ENCODE results near the gene CTRL. TPM values are rescaled to one million over a fixed set of nuclear protein-coding genes. Genes with fewer than 3 reads are reported as not detected.

Gene CTRL
- total RNA-seq, 4 donors from 2014 or later, result 2.4 to 5.3 (median 3.8) TPM

GRCh38 chr16:67949645-67950044 lies 18.0 kb upstream of the CTRL start:
- Histone ChIP-seq H3K27ac (no peak overlapping the region), H3K36me3 (peaks cover 0 to 66% (median 0%) of the 10 kb centered on the region in 3 donors), H3K4me3 (no peak overlapping the region), H3K9me3 (no peaks in the 10 kb centered on the region), H3K4me1 (peaks cover 0 to 16% (median 0%) of the 10 kb centered on the region in 4 donors), H3K27me3 (no peaks in the 10 kb centered on the region)
- TF ChIP-seq CTCF (IDR thresholded peaks at IDR 0.05) (no peak), POLR2A (IDR thresholded peaks at IDR 0.05) (no peak)
- DNase-seq, result no peak

GRCh38 chr16:67948015-67948414 lies 16.4 kb upstream of the CTRL start:
- H3K27me3 ChIP-seq, result no peaks in the 10 kb centered on the region
- peaks cover 0 to 61% (median 0%) of the 10 kb centered on the region in 3 donors for H3K36me3 ChIP-seq
- peaks cover 0 to 31% (median 0%) of the 10 kb centered on the region in 4 donors for H3K4me1 ChIP-seq
- no peak overlapping the region for H3K27ac ChIP-seq
- no peaks in the 10 kb centered on the region for H3K9me3 ChIP-seq
- H3K4me3 ChIP-seq, result no peak overlapping the region
- DNase-seq, result no peak
- no peak for TF ChIP-seq CTCF (IDR thresholded peaks at IDR 0.05)
- no peak for TF ChIP-seq POLR2A (IDR thresholded peaks at IDR 0.05)

- Histone ChIP-seq H3K9me3 (no peaks in the 10 kb centered on the region), H3K4me1 (peaks cover 0 to 27% (median 0%) of the 10 kb centered on the region in 4 donors), H3K4me3 (no peak overlapping the region), H3K27me3 (no peaks in the 10 kb centered on the region), H3K27ac (no peak overlapping the region), H3K36me3 (peaks cover 0 to 66% (median 0%) of the 10 kb centered on the region in 3 donors)
- no peak for DNase-seq
- TF ChIP-seq POLR2A (IDR thresholded peaks at IDR 0.05) (no peak), CTCF (IDR thresholded peaks at IDR 0.05) (no peak)
Observed at GRCh38 chr16:67946966-67947558, 15.4 kb upstream of the CTRL start.

DNA sequence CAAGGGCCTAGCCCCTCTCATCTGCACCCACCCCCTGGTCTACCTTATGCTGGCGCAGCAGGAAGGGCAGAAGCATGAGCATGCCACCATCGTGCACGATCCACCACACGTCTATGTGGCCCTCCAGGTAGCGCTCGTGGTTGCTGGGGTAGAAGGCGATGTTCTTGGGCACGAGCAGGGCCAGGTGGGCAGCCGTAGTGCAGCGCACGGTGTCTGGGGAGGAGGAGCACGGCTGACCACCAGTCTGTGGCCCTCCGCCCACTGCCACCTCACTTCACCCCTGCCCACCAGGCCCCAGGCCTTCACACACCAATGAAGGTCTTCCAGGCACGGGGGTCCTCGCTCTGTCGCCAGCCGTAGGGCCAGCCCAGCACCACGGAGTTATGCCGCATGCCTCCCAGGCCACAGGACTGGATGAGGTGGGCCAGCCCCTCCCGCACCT lies 14.5 kb upstream of the CTRL start:
- H3K36me3 ChIP-seq, result peaks cover 0 to 59% (median 0%) of the 10 kb centered on the region in 3 donors
- no peaks in the 10 kb centered on the region for H3K27me3 ChIP-seq
- H3K4me1 ChIP-seq, result peaks cover 0 to 23% (median 0%) of the 10 kb centered on the region in 4 donors
- no peak overlapping the region for H3K27ac ChIP-seq
- no peak for TF ChIP-seq CTCF (IDR thresholded peaks at IDR 0.05)
- no peak for TF ChIP-seq POLR2A (IDR thresholded peaks at IDR 0.05)
- no peaks in the 10 kb centered on the region for H3K9me3 ChIP-seq
- no peak overlapping the region for H3K4me3 ChIP-seq
- DNase-seq, result no peak

GRCh38 chr16:67945392-67945933 lies 13.8 kb upstream of the CTRL start:
- DNase-seq, result no peak
- Histone ChIP-seq H3K36me3 (peaks cover 0 to 53% (median 0%) of the 10 kb centered on the region in 3 donors), H3K27me3 (no peaks in the 10 kb centered on the region), H3K4me3 (no peak overlapping the region), H3K27ac (peak overlapping the region in 1 of 4 donors; percentile 64), H3K9me3 (no peaks in the 10 kb centered on the region), H3K4me1 (peaks cover 0 to 23% (median 0%) of the 10 kb centered on the region in 4 donors)
- TF ChIP-seq POLR2A (IDR thresholded peaks at IDR 0.05) (no peak), CTCF (IDR thresholded peaks at IDR 0.05) (no peak)
